ENCODE results near the gene DEDD2.

The DEDD2 gene

DNA sequence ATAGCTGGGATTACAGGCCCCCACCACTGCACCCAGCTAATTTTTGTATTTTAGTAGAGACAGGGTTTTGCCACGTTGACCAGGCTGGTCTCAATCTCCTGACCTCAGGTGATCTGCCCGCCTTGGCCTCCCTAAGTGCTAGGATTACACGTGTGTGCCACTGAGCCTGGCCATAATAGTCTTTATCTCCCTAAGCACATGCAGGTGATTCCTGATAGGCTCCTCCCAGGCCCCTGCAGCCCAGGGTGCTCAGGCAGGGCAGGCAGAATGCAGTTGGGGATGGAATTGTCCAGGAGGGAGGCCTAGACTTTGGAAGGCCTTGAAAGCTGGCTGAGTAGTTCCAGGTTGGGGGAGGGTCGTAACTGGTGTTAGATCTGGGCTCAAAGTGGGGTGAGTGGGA, 11.2 kb upstream of the DEDD2 start:
- DNase-seq (ENCODE audit: low spot score): no peak

DNA sequence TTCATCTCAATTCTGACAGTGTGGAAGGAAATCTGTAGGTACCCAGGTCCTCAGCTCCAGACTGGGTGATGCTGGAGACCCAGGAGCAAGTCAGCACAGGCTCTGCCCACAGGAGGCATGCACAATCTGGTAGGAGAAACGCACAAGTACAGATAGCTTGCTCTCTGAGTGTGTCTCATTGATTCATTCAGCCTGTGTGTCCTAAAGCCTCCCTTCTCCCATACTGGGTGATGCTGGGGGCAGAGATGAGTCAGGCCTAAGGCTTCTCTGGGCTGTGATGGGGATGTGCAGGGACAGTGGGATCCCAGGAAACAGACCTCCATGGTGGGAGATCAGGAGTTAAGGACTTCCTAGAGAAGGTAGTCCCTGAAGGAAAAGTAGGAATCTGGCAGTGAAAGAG, 9.4 kb upstream of the DEDD2 start:
- DNase-seq (ENCODE audit: low spot score): no peak

DNA sequence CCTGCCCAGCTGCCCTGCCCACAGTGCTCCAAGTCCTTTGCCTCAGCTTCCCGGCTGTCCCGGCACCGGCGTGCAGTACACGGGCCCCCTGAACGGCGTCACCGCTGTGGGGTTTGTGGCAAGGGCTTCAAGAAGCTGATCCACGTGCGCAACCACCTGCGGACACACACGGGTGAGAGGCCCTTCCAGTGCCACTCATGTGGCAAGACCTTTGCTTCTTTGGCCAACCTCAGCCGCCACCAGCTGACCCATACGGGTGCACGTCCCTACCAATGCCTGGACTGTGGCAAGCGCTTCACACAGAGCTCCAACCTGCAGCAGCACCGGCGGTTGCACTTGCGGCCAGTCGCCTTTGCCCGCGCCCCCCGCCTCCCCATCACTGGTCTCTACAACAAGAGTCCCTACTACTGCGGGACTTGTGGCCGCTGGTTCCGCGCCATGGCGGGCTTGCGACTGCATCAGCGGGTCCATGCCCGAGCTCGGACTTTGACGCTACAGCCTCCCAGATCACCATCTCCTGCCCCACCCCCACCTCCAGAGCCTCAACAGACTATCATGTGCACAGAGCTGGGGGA, 8.3 kb upstream of the DEDD2 start:
- no peak for DNase-seq (ENCODE audit: low spot score)

DNA sequence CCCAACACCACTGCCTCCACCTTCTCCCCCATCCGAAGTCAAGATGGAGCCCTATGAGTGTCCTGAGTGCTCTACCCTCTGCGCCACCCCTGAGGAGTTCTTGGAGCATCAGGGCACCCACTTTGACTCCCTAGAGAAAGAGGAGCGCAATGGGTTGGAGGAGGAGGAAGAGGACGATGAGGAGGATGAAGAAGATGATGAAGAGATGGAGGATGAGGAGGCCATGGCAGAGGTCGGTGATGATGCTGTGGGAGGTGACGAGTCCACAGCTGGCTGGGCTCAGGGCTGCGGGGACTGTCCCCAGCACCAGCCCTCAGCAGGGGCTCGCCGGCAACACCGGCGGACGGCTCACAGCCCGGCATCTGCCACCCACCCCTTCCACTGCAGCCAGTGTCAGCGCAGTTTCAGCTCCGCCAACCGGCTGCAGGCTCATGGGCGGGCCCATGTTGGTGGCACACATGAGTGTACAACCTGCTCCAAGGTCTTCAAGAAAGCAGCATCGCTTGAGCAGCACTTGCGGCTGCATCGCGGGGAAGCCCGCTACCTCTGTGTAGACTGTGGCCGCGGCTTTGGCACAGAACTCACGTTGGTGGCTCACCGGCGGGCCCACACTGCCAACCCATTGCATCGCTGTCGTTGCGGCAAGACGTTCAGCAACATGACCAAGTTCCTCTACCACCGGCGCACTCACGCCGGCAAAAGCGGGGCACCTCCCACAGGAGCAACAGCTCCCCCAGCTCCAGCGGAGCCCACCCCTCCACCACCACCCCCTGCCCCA, 7.7 kb upstream of the DEDD2 start:
- DNase-seq (ENCODE audit: low spot score): no peak

DNA sequence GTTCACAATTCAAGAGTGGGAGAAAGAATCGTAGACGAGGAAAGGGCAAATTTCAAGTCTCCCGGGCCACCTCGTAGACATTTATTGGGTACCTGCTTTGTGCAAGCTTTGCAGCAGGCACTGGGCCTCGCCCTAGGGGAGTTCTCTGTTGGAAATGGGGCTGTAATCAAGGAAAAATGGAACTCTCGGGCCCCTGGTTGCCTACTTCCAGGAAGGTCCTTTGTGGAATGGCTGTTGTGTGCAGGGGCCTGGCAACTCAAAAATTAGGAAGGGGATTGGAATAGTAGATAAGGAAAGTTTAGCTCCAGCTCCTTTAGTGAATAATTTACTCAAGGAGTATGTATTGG, 3.2 kb upstream of the DEDD2 start:
- DNase-seq (ENCODE audit: low spot score): no peak

DNA sequence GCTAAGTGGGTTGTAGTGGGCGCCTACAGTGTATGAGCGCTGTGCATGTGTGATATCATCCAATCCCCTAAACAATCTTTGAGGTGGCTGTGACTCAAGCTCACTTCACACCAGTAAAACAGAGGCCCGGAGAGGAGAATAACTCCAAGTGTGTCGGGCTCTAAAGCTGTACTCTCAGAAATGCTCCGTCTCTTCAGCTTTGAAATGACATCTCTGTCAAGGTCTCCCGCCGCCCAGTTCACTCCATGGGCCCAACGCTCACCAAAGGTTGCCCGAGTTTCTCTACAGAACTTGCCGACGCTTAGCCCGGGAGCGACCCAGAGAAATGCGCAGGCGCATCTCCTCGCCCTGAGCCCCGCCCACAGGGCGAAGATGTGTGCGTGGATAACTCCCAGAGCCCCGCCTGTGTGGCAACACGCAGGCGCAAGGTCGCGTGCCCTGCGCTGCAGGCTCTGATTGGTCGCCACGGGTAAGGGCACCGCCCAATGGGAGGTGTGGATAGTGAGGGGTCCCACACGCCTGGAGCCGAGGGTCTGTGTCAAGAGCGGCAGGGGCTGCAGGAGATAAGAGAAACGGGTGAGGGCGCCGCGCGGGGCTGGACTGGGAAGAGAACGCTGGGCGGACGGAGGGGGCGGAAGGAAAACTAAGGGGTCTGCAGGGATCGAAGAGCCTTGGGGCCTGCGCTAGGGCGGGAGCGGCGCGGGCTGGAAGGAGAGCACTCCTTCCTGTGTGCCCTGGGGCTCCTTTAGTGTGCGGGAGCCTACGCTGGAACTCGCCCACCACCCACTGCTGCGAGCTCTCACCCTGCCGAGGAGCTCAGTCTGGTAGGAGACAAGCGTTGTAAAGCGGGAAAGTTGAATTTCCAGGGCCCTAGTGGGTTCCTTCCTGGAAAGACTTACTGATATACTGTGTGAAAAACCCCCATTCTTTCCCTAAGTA, 2.6 kb upstream of the DEDD2 start, which contains the start of gene ZNF526:
Gene ZNF526 (plus strand): TSS at position 501 of the 939 bp plus-strand sequence. CDS start 4,092 bp downstream, outside the sequence.
- peak; percentile 98 for DNase-seq (ENCODE audit: low spot score)

DNA sequence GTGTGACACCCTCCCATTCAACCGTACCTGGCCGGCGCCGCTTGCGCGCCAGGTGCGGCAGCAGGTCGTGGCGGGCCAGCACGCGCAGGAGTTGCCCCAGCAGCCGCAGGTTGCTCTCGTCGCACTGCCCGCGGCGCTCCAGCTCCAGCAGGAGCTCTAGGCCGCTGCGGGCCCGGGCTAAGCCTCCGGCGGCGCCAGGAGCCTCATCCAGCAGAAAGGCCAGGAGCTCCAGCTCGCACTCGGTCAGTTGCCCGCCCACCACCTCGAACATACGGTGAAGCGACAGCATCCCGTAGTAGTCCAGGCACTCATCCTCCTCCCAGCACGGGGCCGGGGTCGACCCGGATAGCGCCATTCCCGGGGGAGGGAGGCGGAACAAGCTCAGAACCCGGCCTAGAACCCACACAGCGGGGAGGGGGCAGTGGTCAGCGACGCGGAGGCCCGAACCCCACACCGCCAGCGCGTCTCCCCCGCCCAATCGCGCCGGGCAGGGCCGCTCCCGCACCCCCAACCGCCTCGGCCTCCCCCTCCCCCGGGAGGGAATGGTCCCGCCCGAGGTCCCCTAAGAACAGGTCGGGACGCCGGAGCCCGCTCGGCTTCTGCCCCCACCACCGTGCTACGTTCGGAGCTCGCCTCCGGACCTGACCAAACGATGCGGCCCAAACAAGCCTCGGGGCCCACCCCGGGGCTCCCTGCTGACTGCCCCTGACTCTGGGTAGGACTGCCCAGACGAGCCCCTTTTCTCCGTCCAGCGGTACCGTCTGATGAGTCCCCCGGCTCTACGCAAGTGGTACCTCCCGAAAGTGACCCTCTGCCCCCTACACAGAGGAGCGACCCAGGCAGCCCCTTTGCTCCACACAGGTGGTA, 591 bp downstream of the DEDD2 start:
- DNase-seq (ENCODE audit: low spot score): no peak

DNA sequence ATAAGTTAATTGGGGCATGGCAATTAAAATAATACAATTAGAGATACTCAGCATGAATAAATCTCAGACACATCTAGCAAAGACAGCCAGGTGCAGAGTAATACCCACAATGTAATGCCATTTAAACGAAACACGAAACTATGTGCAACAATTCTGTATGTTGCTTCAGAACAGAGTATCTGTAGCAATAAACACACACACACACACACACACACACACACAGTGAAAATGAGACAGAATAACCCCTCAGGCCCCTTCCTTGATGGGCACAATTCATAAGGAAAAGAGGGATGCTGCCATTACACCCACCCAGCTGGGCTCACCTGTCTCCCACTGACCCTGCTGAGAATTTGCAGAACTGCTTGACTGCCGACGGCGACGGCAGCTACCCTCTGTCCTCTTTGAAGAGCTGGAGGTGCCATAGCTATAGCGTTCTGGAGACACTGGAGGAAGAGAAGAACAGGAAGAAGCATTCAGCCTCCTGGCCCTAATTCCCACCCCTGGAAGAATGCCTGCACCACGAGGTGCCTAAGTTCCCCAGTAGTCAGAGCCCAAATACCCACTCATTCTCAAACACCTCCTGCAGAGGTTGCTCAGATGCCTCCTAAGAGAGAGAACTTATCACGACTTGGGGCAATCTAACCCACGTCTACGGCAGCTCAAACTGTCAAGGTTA, 2.5 kb downstream of the DEDD2 start:
- DNase-seq (ENCODE audit: low spot score): no peak

DNA sequence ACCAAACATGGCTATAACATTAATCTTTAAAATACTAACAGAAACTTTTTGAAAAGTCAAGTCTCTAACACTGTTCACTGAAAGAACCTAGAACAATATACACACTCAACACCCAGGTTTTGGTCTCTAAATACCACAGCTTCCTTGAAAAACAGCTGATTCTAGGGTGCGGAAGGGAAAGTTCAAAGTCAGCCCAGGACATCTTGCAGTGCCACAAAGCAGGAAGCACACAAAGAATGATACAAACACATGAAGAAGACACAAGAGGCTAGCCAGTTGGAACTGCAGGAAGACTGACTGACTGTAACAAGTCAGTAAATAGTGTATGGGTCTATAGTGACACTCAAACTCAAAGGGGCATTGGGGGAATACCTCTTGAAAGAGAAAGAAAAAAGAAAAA, 4.6 kb downstream of the DEDD2 start:
- DNase-seq (ENCODE audit: low spot score): no peak

DNA sequence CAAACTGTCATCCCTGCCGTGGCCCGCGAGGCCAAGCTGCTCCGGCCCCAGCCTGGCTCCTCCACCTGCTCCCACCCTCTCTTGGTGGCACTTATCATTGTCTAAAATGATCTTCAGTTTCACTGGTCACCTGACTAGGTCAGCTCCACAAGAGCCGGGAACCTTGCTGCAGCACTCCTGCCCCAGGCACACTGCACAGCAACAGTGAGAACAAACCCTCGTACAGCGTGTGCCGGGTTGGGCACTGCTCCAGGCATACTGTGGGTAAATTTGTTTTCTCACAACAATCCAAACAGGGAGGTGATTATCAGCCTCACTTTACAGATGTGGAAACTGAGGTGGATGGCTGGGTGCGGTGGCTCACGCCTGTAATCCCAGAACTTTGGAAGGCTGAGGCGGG, 8.9 kb downstream of the DEDD2 start:
- DNase-seq (ENCODE audit: low spot score): no peak

DNA sequence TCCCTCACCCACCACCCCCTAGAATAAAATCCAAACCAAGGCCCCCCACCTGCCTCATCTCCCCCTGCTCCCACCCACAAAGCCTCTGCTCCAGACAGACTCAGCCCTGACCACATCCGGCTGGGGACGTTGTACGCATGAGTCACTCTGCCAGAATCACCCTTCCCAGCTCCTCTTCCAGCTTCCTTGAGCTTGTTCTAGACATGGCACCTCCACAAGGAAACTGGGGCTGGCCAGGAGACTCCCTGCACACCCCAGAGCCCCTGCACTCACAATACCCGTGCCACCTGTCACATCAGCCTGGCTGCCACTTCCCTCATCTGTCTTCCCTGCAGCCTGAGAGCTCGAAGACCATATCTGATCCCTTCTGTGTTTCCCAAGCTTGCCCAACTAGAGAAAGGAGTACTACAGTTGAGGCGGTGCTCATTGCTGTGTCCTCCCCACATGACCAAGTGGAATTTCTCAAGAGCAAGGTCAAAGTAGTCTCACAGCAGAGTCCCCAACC, 9.7 kb downstream of the DEDD2 start:
- DNase-seq (ENCODE audit: low spot score): no peak

DNA sequence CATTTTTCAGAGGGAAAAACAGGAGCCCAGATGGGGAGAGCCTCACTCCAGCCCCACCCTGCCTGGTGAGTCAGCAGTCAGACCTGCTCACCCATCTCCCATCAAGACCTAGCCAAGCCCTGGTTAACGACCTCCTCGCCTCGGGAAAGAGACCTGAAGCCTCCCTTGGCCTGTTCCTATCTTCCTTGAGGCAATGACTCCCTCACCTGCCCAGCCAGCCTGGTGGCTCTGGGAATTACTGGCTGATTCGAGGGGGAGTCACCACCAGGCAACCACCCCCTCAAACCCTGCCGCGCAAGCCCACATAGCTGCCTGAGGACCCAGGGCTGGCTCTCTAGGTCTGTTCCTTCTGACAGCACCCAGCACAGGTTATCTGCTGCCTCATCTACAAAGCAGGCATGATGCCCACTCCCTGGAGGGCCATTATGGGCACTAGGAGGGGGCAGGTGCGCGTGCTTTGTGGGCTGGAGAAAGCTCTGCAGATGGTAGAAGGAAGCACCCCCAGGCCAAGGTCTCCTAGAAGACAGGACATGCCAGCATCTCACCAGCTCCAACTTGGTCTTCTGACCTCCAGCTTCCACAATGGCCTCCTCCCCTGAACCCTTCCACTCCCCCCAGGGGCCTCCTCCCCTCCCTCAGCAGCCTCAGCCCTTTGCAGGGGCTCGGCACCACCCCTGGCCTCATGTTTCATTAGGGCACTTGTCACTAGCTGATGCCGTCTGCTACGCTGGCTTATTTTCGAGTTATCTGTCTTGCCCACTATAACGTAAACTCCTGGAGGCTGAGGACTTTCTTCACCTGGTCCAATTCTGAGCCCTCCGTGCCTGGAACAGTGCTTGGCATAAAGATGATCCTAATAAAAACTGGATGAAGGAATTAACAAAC, 10.4 kb downstream of the DEDD2 start:
- no peak for DNase-seq (ENCODE audit: low spot score)

DNA sequence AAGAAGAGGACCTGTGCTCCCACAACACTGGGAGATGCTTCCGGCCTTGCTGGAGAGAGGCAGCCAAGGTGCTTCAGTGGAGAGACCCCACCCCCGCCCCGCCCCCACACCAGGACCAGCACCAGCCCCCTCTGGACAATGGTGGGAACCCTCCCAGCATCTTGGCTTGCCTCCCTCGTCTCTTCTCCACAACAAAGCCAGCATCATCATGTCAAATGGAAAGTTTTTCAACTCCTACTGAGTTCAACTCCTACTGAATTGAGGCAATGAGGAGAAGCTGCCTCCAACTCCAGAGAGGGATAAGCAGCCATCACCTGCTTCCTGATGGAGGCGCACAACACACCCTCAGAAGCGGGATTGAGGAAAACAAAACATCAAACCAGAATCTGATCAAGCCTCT, 12.8 kb downstream of the DEDD2 start:
- no peak for DNase-seq (ENCODE audit: low spot score)

DNA sequence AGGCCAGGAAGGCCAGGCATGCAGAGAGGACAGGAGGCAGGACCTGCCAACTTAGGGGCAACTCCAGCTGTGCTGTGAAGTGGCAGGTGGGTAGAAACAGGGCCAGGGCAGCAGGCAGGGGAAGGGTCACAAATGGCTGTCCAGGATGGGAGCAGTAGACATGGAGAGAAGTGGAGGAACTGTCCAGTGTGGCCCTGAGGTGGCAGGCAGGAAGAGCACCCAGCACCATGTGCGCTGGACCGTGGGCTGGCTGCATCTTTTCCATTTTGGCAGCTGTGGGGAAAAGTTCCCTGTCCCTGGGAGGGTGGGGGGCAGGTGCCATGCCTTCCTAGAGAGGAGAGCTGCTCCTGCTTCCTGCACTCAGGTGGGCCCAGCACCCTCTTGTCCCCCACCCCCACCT, 13.8 kb downstream of the DEDD2 start:
- no peak for DNase-seq (ENCODE audit: low spot score)

DNA sequence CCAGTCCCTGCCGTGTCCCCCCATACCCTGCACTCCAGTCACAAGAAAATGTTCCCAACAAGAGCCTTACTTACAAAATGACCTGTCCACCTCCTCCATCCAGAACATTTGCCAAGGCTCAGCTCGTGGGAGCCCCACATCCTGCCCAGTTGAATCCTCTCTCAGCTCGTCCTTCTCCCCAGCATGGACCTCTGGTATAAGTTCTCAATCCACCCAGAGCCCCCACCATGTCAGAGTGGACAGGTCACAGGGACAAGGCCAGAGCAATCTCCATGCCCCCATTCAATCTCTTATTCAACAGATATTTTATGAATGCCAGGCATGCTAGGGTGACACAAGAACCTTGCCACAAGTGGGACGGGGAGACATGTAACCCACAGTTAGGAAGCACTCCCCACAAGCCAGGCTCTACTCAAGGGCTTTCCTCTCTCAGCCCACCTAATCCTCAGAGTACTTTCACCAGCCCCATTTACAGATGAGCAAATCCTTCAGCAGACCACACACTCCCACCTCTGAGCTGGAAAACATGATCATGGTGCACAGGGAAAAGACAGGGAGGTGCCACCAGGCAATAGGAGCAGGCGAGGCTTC, 15.1 kb downstream of the DEDD2 start:
- no peak for DNase-seq (ENCODE audit: low spot score)

DNA sequence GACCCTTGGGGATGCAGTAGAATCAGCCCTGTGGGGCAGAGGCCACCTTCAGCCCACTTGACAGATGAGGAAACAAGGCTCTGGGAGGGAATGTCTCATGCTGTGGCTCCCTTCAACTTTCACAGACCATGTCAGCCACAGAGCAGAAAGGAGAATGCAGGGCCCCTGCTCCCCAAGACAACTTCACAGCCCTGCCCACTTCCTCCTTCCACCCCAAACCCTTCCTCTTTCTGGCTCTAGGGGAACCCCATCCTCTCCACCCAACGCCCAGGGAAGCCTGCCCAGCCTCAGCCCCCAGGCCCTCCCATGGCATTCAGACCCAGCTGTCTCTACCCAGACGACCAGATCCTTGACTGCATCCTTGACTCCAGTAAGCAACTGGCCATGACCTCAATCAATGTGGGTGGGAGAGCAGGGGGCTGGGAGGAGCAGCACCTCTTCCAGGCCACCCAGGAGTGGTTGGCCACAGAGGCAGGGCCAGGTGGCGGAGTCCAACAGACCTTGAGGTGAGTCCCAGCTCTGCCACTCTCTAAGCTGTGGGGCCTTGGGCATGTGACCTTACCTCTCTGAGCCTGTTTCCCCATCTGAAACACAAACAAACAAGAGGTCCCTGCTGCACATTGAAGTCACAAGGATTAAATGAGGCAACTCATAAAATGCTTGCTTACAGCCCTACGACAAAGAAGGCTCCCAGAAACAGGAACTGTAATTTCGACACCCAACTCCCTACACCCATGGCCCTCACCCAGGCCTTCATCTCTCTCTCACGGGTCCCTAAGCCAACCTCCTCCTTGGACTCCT, 15.8 kb downstream of the DEDD2 start:
- no peak for DNase-seq (ENCODE audit: low spot score)

DNA sequence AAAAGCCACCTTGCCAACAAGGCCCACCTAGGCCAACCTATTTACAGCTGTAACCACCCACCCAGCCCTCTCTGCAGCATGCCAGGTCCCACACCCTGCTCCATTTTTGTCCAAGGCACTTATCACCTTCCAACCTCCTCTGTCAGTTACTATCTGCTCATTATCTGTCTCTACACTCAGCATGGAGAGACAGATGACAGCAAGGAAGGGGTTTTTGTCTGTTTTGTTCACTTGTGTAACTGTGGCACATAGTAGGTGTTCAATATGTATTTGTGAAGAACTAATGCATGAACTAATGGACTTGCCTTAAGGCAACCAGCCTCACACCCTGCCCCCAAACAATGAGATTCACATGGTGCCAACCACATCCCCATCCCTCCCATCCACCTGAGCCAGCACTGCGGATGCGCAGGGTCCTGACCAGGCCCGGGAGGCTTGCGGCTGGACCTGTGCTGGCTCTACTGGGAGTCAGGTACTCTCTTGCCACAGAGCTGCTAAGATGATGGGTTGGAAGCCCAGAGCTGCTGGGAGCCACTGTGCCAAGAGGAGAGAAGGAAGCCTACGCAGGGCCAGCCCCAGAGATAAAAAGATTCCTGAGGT, 17.3 kb downstream of the DEDD2 start:
- DNase-seq (ENCODE audit: low spot score): no peak

DNA sequence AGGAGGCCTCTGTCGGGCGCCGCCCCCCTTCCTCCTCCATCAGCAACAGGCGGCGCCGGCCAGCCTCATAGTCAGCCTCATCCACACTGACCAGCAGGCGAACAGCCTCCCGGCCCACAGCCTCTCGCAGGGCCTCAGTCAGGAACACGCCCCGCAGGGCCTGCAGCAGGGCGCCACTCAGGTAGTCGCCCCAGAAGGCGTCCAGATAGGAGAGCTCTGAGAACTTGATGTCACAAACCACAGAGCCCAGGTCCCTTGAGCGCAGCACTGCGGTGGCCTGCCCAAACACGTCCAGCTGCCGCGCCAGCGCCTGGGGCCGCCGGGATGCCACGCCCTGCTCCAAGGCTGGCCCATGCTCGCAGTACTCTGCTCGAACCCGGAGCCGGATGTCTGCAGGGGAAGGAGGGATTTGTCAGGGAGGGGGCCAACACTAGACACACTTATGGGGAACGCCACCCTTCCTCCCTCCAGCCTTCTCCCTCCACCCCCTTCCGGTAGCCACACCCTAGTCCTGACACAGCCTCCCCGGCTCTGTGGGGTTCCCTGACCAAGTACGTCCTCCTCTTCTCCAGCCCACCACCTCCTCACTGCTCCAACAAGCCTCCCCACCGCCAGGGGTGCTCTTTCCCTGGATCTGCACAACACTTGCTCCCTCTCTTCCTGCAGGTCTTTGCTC, 17.9 kb downstream of the DEDD2 start:
- DNase-seq (ENCODE audit: low spot score): no peak

Measured in LoVo (cell line).